ENCODE measurements around the gene MEF2A.

The MEF2A gene

GRCh38 chr15:99562238-99562637, 3.5 kb upstream of the MEF2A start:
- H3K4me3 ChIP-seq (ENCODE audit: low read depth, low read length) = no peak overlapping the region

- H3K4me3 ChIP-seq (ENCODE audit: low read depth, low read length) = peak overlapping the region; percentile 28
Measured at GRCh38 chr15:99564221-99565048, 1.3 kb upstream of the MEF2A start.

GRCh38 chr15:99565049-99565298, 810 bp upstream of the MEF2A start:
- peak overlapping the region; percentile 28 for H3K4me3 ChIP-seq (ENCODE audit: low read depth, low read length)

GRCh38 chr15:99566157-99566897, 543 bp downstream of the MEF2A start:
- H3K4me3 ChIP-seq (ENCODE audit: low read depth, low read length) = peak overlapping the region; percentile 87

GRCh38 chr15:99568625-99569352, 3.0 kb downstream of the MEF2A start:
- no peak overlapping the region for H3K4me3 ChIP-seq (ENCODE audit: low read depth, low read length)

GRCh38 chr15:99571299-99571698, 5.5 kb downstream of the MEF2A start:
- H3K4me3 ChIP-seq (ENCODE audit: low read depth, low read length) = no peak overlapping the region

GRCh38 chr15:99574048-99574447, 8.3 kb downstream of the MEF2A start:
- H3K4me3 ChIP-seq (ENCODE audit: low read depth, low read length) = no peak overlapping the region

- no peak overlapping the region for H3K4me3 ChIP-seq (ENCODE audit: low read depth, low read length)
Measured at GRCh38 chr15:99574502-99574901, 8.7 kb downstream of the MEF2A start.

- H3K4me3 ChIP-seq (ENCODE audit: low read depth, low read length) = no peak overlapping the region
Measured at GRCh38 chr15:99578809-99579208, 13.0 kb downstream of the MEF2A start.

- no peak overlapping the region for H3K4me3 ChIP-seq (ENCODE audit: low read depth, low read length)
Measured at GRCh38 chr15:99580076-99580475, 14.3 kb downstream of the MEF2A start.

- no peak overlapping the region for H3K4me3 ChIP-seq (ENCODE audit: low read depth, low read length)
Measured at GRCh38 chr15:99582508-99582960, 16.8 kb downstream of the MEF2A start.

GRCh38 chr15:99584081-99584600, 18.4 kb downstream of the MEF2A start:
- H3K4me3 ChIP-seq (ENCODE audit: low read depth, low read length) = no peak overlapping the region

GRCh38 chr15:99586121-99586520, 20.3 kb downstream of the MEF2A start:
- H3K4me3 ChIP-seq (ENCODE audit: low read depth, low read length) = no peak overlapping the region

- no peak overlapping the region for H3K4me3 ChIP-seq (ENCODE audit: low read depth, low read length)
Measured at GRCh38 chr15:99589801-99590200, 24.0 kb downstream of the MEF2A start.

GRCh38 chr15:99590913-99591646, 25.3 kb downstream of the MEF2A start:
- H3K4me3 ChIP-seq (ENCODE audit: low read depth, low read length) = no peak overlapping the region

- H3K4me3 ChIP-seq (ENCODE audit: low read depth, low read length) = no peak overlapping the region
Measured at GRCh38 chr15:99592145-99592791, 26.5 kb downstream of the MEF2A start.

GRCh38 chr15:99593070-99593469, 27.3 kb downstream of the MEF2A start:
- H3K4me3 ChIP-seq (ENCODE audit: low read depth, low read length) = no peak overlapping the region

GRCh38 chr15:99594916-99595315, 29.1 kb downstream of the MEF2A start:
- H3K4me3 ChIP-seq (ENCODE audit: low read depth, low read length) = no peak overlapping the region

GRCh38 chr15:99598296-99598695, 32.5 kb downstream of the MEF2A start:
- no peak overlapping the region for H3K4me3 ChIP-seq (ENCODE audit: low read depth, low read length)

- H3K4me3 ChIP-seq (ENCODE audit: low read depth, low read length) = no peak overlapping the region
Measured at GRCh38 chr15:99603828-99604227, 38.0 kb downstream of the MEF2A start.
